Measurements from ENCODE around the gene PRAF2. TPM values are rescaled to one million over a fixed set of nuclear protein-coding genes. Genes with fewer than 3 reads are reported as not detected.
A peak's percentile ranks its signal among the peaks of the same experiment; 100 is the strongest.

The PRAF2 gene, protein sequence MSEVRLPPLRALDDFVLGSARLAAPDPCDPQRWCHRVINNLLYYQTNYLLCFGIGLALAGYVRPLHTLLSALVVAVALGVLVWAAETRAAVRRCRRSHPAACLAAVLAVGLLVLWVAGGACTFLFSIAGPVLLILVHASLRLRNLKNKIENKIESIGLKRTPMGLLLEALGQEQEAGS
- total RNA-seq, result 10 to 100 TPM; 13.2 TPM

DNA sequence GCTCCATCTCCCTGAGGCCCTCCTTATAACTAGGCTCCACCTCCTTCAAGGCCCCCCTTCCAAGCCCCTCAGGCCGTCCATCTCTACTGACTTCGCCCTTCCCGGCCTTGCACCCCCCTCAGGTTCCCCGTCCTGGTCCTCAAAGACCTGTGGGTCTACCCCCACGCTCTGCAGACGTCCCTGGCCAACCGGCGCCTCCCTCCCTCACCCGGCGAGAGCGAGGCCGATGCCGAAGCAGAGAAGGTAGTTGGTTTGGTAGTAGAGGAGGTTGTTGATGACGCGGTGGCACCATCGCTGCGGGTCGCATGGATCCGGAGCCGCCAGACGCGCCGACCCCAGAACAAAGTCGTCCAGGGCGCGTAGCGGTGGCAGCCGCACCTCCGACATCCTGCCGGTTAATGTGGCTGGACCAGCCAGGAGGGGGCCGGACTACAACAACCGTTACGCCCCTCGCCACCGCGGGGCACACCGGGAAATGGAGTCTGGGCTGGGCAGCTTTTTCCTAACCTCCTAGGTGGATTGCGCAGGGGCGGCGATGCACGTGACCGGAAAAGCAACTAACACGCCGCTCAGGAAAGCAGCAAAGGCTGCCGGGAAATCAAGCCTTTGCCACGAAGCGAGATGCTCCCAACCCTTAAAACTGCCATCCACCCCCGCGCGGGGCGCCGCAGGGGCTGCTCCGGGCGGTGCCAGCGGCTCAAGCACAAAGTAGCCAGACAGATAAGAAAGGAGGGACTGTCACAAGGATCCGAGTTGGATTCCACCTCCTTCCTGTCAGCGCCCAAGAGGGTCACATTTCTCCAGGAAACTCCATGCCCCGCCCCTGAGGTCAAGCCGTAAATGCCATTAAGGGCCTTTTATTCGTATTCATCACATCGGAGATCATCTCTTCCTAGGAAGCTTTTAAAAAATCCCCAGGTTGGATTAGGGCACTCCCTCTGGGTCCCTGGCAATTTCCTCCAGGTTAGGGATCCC, at the start of gene PRAF2:
PRAF2 (minus strand) TSS at position 402 of the 975 bp plus-strand sequence; CDS start at position 387, 15 bp downstream.
- Mint-ChIP-seq H3K9me3 (no peaks in the 10 kb centered on the region), H3K27ac (peak within 1 kb of the TSS; percentile 66), H3K4me3 (peak within 1 kb of the TSS; percentile 77), H3K27me3 (no peaks in the 10 kb centered on the region), H3K4me1 (ENCODE audit: low read depth) (peaks cover 14% of the 10 kb centered on the region), H3K36me3 (peaks cover 5% of the 10 kb centered on the region)
- DNase-seq, result peak; percentile 94
- ChIA-PET POLR2A (no interaction called here), CTCF (no interaction called here)
- intact Hi-C loops (cut with micrococcal nuclease), result loop anchor here (2.0 kb wide), 1 partner anchor 27 kb away; no protein-coding TSS in a partner anchor

DNA sequence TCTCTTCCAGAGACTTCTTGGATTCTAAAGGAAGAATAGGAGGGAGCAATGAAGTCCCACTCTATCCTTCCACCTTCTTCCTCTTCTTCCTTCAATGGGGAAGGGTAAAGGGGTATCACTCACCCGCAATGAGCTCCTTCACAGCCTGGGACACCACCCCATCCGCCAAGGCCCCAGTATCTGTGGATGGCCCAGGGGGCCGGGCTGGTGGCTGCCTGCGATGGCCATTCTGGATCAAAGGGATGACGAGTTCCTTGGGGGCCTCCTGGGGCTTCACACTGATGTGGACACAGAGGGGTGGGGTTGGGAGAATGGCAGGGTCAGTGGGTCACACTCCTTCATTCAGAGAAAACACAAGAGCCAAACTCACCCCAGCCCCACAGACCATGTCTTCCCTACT, 48.7 kb upstream of the PRAF2 start:
- intact Hi-C loops (cut with micrococcal nuclease), result loop anchor here (2.0 to 5.0 kb wide), 3 partner anchors 22 to 70 kb away; no protein-coding TSS in a partner anchor

DNA sequence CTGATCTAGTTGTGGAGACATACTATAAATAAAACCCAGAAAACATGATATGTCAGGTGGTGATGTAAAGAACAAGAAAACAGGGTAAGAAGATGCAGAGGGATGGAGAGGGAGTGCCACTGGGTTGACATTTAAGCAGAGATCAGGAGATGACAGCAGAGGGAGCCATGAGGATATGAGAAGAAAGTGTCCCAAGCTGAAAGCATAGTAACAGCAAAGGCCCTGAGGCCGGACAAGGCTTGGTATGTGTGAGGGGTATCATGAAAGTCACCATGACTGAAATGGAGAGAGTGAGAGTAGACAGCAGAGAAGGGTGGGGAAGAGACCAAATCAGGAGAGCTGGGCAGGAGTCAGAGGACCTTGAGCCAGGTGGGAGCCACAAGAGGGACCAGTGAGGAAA, 46.3 kb upstream of the PRAF2 start:
- H3K4me1 Mint-ChIP-seq (ENCODE audit: low read depth), result peaks cover 37% of the 10 kb centered on the region
- intact Hi-C loops (cut with micrococcal nuclease), result loop anchor here (5.0 kb wide), 2 partner anchors 37 to 72 kb away; no protein-coding TSS in a partner anchor
- H3K27me3 Mint-ChIP-seq, result no peaks in the 10 kb centered on the region
- ChIA-PET CTCF (interaction anchor here (1.4 kb wide), 1 partner anchor 36 kb away, joined by 3 read pairs; no protein-coding TSS in a partner anchor), POLR2A (no interaction called here)
- peaks cover 22% of the 10 kb centered on the region for H3K36me3 Mint-ChIP-seq
- DNase-seq, result no peak
- no peak overlapping the region for H3K4me3 Mint-ChIP-seq
- H3K9me3 Mint-ChIP-seq, result no peaks in the 10 kb centered on the region
- H3K27ac Mint-ChIP-seq, result no peak overlapping the region

More for the DNA sequence above, 48.7 kb upstream of the PRAF2 start:
- H3K36me3 Mint-ChIP-seq, result peaks cover 8% of the 10 kb centered on the region
- H3K27ac Mint-ChIP-seq, result peak overlapping the region; percentile 86
- ChIA-PET CTCF (interaction anchor here (0.9 kb wide), 2 partner anchors 33 to 41 kb away, joined by 3 read pairs; no protein-coding TSS in a partner anchor), POLR2A (no interaction called here)
- H3K9me3 Mint-ChIP-seq, result no peaks in the 10 kb centered on the region
- H3K4me3 Mint-ChIP-seq, result peak overlapping the region; percentile 97
- no peak for DNase-seq
- H3K4me1 Mint-ChIP-seq (ENCODE audit: low read depth), result peaks cover 26% of the 10 kb centered on the region
- no peaks in the 10 kb centered on the region for H3K27me3 Mint-ChIP-seq

DNA sequence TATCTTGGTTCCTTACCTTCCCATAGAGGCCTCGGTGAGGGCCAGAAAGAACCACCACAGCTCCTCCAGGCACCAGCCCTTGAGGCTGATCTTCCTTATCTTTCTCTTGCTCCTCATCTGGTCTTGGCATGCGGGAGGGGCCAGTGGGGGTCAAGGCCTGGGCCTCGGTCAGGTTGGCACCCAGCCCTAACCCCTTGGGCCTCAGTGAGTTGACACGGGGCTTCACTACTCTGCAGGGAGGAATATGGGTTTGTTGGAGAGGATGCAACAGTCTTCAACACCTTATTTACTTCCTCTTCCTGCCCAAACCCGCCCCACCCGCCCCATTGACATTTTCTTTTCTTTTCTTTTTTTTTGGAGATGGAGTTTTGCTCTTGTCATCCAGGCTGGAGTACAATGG, 43.8 kb upstream of the PRAF2 start:
- intact Hi-C loops (cut with micrococcal nuclease), result no loop called here
- Mint-ChIP-seq H3K9me3 (no peaks in the 10 kb centered on the region), H3K4me1 (ENCODE audit: low read depth) (peaks cover 28% of the 10 kb centered on the region), H3K27me3 (no peaks in the 10 kb centered on the region), H3K4me3 (no peak overlapping the region), H3K36me3 (peaks cover 23% of the 10 kb centered on the region), H3K27ac (peak overlapping the region; percentile 44)
- no peak for DNase-seq
- ChIA-PET POLR2A (no interaction called here), CTCF (no interaction called here)

DNA sequence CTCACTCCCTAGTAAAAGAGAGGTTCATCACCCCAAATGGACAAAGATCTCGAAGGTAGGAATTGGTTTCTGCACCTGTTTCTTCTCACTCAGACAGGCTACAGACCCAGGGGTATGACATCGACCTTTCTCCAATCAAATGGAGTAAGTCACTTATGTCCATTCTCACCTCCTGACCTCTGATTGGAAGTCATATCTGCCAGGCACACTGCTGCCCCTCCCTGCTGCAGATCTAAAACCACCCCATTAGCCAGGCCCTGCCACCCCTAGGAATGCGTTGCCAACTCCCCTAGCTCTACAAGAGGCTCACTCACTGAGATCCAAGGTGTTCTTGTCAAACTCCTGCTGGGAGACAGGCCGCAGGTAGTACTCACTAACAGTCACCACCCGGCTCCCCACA, 42.9 kb upstream of the PRAF2 start:
- no peak overlapping the region for H3K27ac Mint-ChIP-seq
- POLR2A ChIA-PET, result no interaction called here
- H3K4me3 Mint-ChIP-seq, result no peak overlapping the region
- CTCF ChIA-PET, result no interaction called here
- no peaks in the 10 kb centered on the region for H3K27me3 Mint-ChIP-seq
- intact Hi-C loops (cut with micrococcal nuclease), result no loop called here
- peaks cover 23% of the 10 kb centered on the region for H3K36me3 Mint-ChIP-seq
- DNase-seq, result no peak
- peaks cover 22% of the 10 kb centered on the region for H3K4me1 Mint-ChIP-seq (ENCODE audit: low read depth)
- no peaks in the 10 kb centered on the region for H3K9me3 Mint-ChIP-seq

DNA sequence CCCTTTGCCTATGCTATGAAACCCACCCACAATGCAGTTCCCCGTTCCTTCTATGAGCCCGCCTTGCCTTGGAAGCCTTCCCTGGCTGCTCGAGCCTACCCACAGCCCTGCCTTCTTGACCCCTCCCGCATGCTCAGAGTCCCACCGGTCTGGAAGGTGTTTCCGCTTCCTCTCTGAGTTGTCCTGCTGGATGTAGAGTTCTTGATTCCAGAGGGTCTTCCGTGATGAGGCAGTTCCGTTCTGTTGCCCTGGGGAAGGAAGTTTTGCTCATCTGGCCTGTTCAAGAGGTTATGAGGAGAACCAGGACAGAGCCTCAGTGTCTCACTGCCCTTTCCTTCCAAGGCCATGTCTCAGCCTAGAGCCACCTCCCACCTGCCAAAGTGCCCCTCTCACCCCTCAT, 42.3 kb upstream of the PRAF2 start:
- H3K27ac Mint-ChIP-seq, result no peak overlapping the region
- DNase-seq, result no peak

DNA sequence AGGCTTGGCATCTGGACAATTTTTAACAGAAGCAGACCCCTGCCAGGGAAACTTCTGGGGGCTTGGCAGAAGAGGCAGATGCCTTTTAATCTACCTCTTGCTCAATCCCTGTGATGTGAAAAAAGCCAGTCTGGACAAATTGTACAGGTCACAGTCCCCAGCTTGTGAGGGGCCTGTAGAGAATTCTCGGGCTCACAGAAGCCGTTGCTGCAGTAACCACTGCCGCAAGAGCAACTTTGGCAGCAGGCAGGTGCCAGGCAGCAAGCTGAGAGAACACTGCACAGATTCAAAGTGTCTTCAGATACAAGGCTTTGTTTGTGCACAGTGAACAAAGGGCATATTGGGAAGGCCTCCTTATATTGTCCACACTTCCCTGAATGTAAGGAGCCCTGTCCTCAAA, 38.0 kb upstream of the PRAF2 start:
- no peaks in the 10 kb centered on the region for H3K9me3 Mint-ChIP-seq
- CTCF ChIA-PET, result no interaction called here
- H3K36me3 Mint-ChIP-seq, result peaks cover 19% of the 10 kb centered on the region
- no peak overlapping the region for H3K4me3 Mint-ChIP-seq
- DNase-seq, result no peak
- H3K4me1 Mint-ChIP-seq (ENCODE audit: low read depth), result peaks cover 9% of the 10 kb centered on the region
- POLR2A ChIA-PET, result no interaction called here
- H3K27ac Mint-ChIP-seq, result no peak overlapping the region
- H3K27me3 Mint-ChIP-seq, result no peaks in the 10 kb centered on the region
- intact Hi-C loops (cut with micrococcal nuclease), result no loop called here

More for the DNA sequence above, 42.3 kb upstream of the PRAF2 start:
- ChIA-PET CTCF (no interaction called here), POLR2A (no interaction called here)
- H3K27me3 Mint-ChIP-seq, result no peaks in the 10 kb centered on the region
- no peaks in the 10 kb centered on the region for H3K9me3 Mint-ChIP-seq
- peaks cover 23% of the 10 kb centered on the region for H3K36me3 Mint-ChIP-seq
- intact Hi-C loops (cut with micrococcal nuclease), result no loop called here
- H3K4me1 Mint-ChIP-seq (ENCODE audit: low read depth), result peaks cover 22% of the 10 kb centered on the region
- H3K4me3 Mint-ChIP-seq, result no peak overlapping the region

DNA sequence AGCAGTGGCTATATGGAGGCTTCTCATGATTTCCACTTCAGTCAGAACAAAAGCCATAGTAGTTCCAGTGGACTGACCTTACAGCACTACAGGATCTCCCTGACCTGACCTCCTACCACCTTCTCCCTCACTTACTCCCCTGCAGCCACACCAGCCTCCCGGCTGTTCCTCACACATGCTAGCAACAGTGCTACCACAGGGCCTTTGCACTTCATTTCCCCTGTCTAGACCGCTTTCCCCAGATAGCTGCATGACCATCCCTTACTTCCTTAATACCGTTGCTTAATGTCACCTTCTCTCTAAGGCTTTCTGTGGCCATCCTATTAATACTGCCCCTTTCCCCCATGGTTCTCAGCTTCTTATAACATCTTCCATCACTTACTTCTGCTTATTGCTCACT, 36.6 kb upstream of the PRAF2 start:
- Mint-ChIP-seq H3K27me3 (no peaks in the 10 kb centered on the region), H3K27ac (no peak overlapping the region), H3K4me1 (ENCODE audit: low read depth) (peaks cover 2% of the 10 kb centered on the region), H3K9me3 (no peaks in the 10 kb centered on the region), H3K36me3 (peaks cover 9% of the 10 kb centered on the region), H3K4me3 (no peak overlapping the region)
- ChIA-PET CTCF (no interaction called here), POLR2A (no interaction called here)
- intact Hi-C loops (cut with micrococcal nuclease), result no loop called here
- no peak for DNase-seq

DNA sequence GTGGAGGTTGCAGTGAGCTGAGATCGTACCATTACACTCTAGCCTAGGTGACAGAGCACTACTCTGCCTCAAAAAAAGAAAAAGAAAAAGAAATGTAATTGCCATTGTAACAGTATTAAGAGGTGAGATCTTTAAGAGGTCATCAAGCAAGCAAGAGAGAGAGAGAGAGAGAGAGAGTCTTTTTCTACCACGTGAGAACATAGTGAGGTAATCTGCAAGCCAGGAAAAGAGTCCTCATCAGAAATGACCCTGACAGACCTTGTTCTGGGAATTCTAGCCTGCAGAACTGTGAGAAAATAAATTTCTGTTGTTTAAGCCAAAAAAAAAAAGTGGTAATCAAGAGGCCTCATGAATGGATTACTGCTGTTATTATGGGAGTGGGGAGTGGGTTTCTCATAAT, 34.8 kb upstream of the PRAF2 start:
- no peaks in the 10 kb centered on the region for H3K9me3 Mint-ChIP-seq
- ChIA-PET POLR2A (no interaction called here), CTCF (no interaction called here)
- no peak for DNase-seq
- no peak overlapping the region for H3K4me3 Mint-ChIP-seq
- H3K36me3 Mint-ChIP-seq, result peaks cover 6% of the 10 kb centered on the region
- no peaks in the 10 kb centered on the region for H3K27me3 Mint-ChIP-seq
- H3K4me1 Mint-ChIP-seq (ENCODE audit: low read depth), result peaks cover 2% of the 10 kb centered on the region
- intact Hi-C loops (cut with micrococcal nuclease), result no loop called here
- no peak overlapping the region for H3K27ac Mint-ChIP-seq

DNA sequence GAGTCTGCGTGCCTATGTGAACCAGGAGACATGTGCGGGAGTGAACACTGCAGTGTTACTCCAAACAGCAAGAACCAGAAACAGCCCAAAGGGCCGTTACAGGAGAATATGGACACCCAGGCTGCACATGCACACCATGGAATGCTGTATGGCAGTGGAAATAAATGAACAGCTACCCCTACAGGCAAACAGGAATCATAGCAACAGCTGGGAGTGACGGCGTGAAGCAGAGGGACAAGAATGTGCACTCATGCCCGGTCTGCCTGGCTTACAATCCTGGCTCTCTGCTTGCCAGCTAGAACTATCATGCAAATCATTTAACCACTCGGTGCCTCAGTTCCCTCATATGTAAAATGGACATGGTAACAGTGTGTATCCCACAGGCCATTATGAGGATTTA, 33.1 kb upstream of the PRAF2 start:
- H3K36me3 Mint-ChIP-seq, result peaks cover 6% of the 10 kb centered on the region
- DNase-seq, result no peak
- peaks cover 2% of the 10 kb centered on the region for H3K4me1 Mint-ChIP-seq (ENCODE audit: low read depth)
- H3K4me3 Mint-ChIP-seq, result no peak overlapping the region
- no peaks in the 10 kb centered on the region for H3K9me3 Mint-ChIP-seq
- ChIA-PET CTCF (interaction anchor here (1.2 kb wide), 1 partner anchor 64 kb away, joined by 3 read pairs; no protein-coding TSS in a partner anchor), POLR2A (no interaction called here)
- no peaks in the 10 kb centered on the region for H3K27me3 Mint-ChIP-seq
- intact Hi-C loops (cut with micrococcal nuclease), result no loop called here
- H3K27ac Mint-ChIP-seq, result no peak overlapping the region

DNA sequence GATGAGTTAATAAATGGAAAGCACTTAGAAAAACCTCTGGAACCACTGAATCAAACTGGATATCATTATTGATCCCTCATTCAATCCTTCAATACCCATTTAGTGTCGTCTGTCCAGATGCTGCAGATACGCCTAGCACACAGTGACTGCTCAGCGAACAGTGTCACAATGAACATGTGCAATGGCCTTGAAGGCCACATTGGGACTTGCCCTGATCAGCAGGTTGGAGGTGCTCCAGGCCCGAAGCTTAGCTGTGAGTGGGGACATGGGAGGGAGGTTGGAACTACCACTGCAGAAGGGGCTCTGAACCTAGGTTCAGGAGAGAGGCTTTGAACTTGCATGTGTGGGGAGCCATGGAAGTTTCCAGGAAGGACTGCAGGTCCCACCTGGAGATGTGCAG, 32.5 kb upstream of the PRAF2 start:
- CTCF ChIA-PET, result no interaction called here
- Mint-ChIP-seq H3K27ac (no peak overlapping the region), H3K9me3 (no peaks in the 10 kb centered on the region), H3K36me3 (peaks cover 6% of the 10 kb centered on the region), H3K4me3 (no peak overlapping the region), H3K27me3 (no peaks in the 10 kb centered on the region), H3K4me1 (ENCODE audit: low read depth) (peaks cover 4% of the 10 kb centered on the region)
- intact Hi-C loops (cut with micrococcal nuclease), result no loop called here
- POLR2A ChIA-PET, result no interaction called here
- DNase-seq, result no peak

DNA sequence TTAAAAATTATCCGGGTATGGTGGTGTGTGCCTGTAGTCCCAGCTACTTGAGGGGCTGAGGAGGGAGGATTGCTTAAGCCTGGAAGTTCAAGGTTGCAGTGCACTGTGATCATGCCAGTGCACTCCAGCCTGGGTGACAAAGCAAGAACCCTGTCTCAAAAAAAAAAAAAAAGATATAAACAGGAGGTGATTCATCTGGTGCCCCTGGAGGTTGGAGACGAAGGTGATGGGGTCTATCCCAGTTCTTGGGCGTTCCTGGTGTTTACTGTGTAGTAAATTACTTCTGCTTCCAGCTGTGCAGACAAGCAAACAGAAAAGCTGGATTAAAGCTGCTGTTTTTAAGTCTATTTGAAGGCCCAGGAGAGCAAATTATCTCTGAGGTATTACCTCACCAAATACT, 29.8 kb upstream of the PRAF2 start:
- CTCF ChIA-PET, result no interaction called here
- POLR2A ChIA-PET, result no interaction called here
- intact Hi-C loops (cut with micrococcal nuclease), result loop anchor here (5.0 kb wide), 1 partner anchor 54 kb away; no protein-coding TSS in a partner anchor
- Mint-ChIP-seq H3K4me3 (no peak overlapping the region), H3K36me3 (no peaks in the 10 kb centered on the region), H3K9me3 (no peaks in the 10 kb centered on the region), H3K27ac (no peak overlapping the region), H3K4me1 (ENCODE audit: low read depth) (peaks cover 7% of the 10 kb centered on the region), H3K27me3 (no peaks in the 10 kb centered on the region)
- no peak for DNase-seq
